Motor neuron (in vitro differentiated cells): Measurements from ENCODE around the gene SUMO3. TPM values are rescaled to one million over a fixed set of nuclear protein-coding genes. Genes with fewer than 3 reads are reported as not detected.
A peak's percentile ranks its signal among the peaks of the same experiment; 100 is the strongest.

ENCODE experiments used
- ATAC-seq, 8 experiments: fragments of 200-7000 bp; cut with Tn5 transposase; replicated peaks in 6 of 8; 2 replicates each; pipeline ENCODE4 v1.8.0; 2021; ENCODE audit warnings: mild to moderate bottlenecking in 8 of 8, moderate library complexity in 8 of 8
- H3K27ac ChIP-seq, 2 donors: fragments of 250-450 bp; sonication (Bioruptor Pico); 2 replicates each; pipeline ENCODE4 v1.9.0; 2021; ENCODE audit warnings: antibody characterized with exemption in 2 of 2, mild to moderate bottlenecking in 2 of 2, moderate library complexity in 1 of 2
- H3K4me1 ChIP-seq, 2 donors: fragments of 250-450 bp; sonication (Bioruptor Pico); replicated peaks in 1 of 2; 2 replicates each; pipeline ENCODE4 v1.6.1; 2021; ENCODE audit warnings: antibody characterized with exemption in 2 of 2, mild to moderate bottlenecking in 2 of 2, moderate library complexity in 1 of 2
- H3K4me3 ChIP-seq, 5 donors: fragments of 250-450 bp; sonication (Bioruptor Pico); 2 replicates each; pipeline ENCODE4 v1.9.0; 2021; ENCODE audit warnings: antibody characterized with exemption in 5 of 5, mild to moderate bottlenecking in 5 of 5, moderate library complexity in 4 of 5
- WGBS, 10 experiments: fragments of 450-650 bp; shearing (Covaris generic); methylation state at CpG; one replicate each; pipeline ENCODE4 v1.0.0; 2022; 5-methylcytosine and 5-hydroxymethylcytosine counted together
- in situ Hi-C, 9 experiments: fragments of 400-800 bp; cut with MboI; loops; one replicate each; pipeline ENCODE4 v1.15.0; 2021; ENCODE audit warnings: low sequenced_read_pairs in 9 of 9, low pct_unique_long_range_greater_than_20kb in 2 of 9; ENCODE audit not compliant: unreplicated experiment in 9 of 9
- total RNA-seq, 8 experiments: library from RNA; unstranded; fragments of 300-600 nt; gene quantifications; 2 replicates each; pipeline versions ENCODE4 v1.2.3 to v1.2.4, GENCODE V29; 2022

SUMO3 gene
- total RNA-seq, 8 experiments from 2014 or later, result 46.6 to 103 (median 56.9) TPM

GRCh38 chr21:44844256-44844655 is 26.4 kb upstream of the SUMO3 start:
- in situ Hi-C loops, result loop anchor here in 1 of 9 experiments (25.0 kb wide), 1 partner anchor 107 kb away; no protein-coding TSS in a partner anchor
- Histone ChIP-seq H3K27ac (no peak overlapping the region), H3K4me3 (no peak overlapping the region), H3K4me1 (peaks cover 5 to 8% of the 10 kb centered on the region in 2 donors)
- ATAC-seq, result no peak
- WGBS, 10 experiments, result 33 to 80% (median 45%) methylated on average over 1 to 4 of the region's 16 CpGs; no CpG with 5 or more reads in 6 of the 10 experiments

GRCh38 chr21:44842721-44843445 is 25.0 kb upstream of the SUMO3 start:
- WGBS, 10 experiments, result 70 to 90% (median 80%) methylated on average over 2 to 7 of the region's 23 CpGs; no CpG with 5 or more reads in 6 of the 10 experiments
- no peak for ATAC-seq
- Histone ChIP-seq H3K27ac (no peak overlapping the region), H3K4me1 (peaks cover 5 to 8% of the 10 kb centered on the region in 2 donors), H3K4me3 (no peak overlapping the region)
- in situ Hi-C loops, result loop anchor here in 1 of 9 experiments (25.0 kb wide), 1 partner anchor 106 kb away; no protein-coding TSS in a partner anchor

GRCh38 chr21:44842087-44842486 is 24.2 kb upstream of the SUMO3 start:
- H3K27ac ChIP-seq, result no peak overlapping the region
- peaks cover 5 to 8% of the 10 kb centered on the region in 2 donors for H3K4me1 ChIP-seq
- H3K4me3 ChIP-seq, result no peak overlapping the region
- in situ Hi-C loops, result loop anchor here in 1 of 9 experiments (25.0 kb wide), 1 partner anchor 105 kb away; no protein-coding TSS in a partner anchor
- ATAC-seq, result no peak
- 52 to 100% (median 80%) methylated on average over 2 to 9 of the region's 10 CpGs; no CpG with 5 or more reads in 4 of the 10 experiments for WGBS, 10 experiments

- Histone ChIP-seq H3K4me3 (no peak overlapping the region), H3K27ac (no peak overlapping the region), H3K4me1 (peaks cover 5 to 7% of the 10 kb centered on the region in 2 donors)
- WGBS, 10 experiments, result 40 to 100% (median 70%) methylated on average over 1 to 4 of the region's 11 CpGs; no CpG with 5 or more reads in 7 of the 10 experiments
- in situ Hi-C loops, result loop anchor here in 1 of 9 experiments (25.0 kb wide), 1 partner anchor 103 kb away; no protein-coding TSS in a partner anchor
- ATAC-seq, result no peak
Observed at GRCh38 chr21:44840771-44841170, 22.9 kb upstream of the SUMO3 start.

GRCh38 chr21:44838951-44839350 is 21.1 kb upstream of the SUMO3 start:
- in situ Hi-C loops, result loop anchor here in 1 of 9 experiments (25.0 kb wide), 1 partner anchor 102 kb away; no protein-coding TSS in a partner anchor
- peak in 1 of 8 experiments; percentile 11 for ATAC-seq
- Histone ChIP-seq H3K4me3 (no peak overlapping the region), H3K4me1 (peaks cover 4 to 5% of the 10 kb centered on the region in 2 donors), H3K27ac (no peak overlapping the region)
- WGBS, 10 experiments, result 53 to 100% (median 91%) methylated on average over 2 to 7 of the region's 9 CpGs; no CpG with 5 or more reads in 5 of the 10 experiments

GRCh38 chr21:44838039-44838895 is 20.4 kb upstream of the SUMO3 start:
- in situ Hi-C loops, result loop anchor here in 1 of 9 experiments (25.0 kb wide), 1 partner anchor 101 kb away; no protein-coding TSS in a partner anchor
- 88% methylated on average over 6 of the region's 30 CpGs; no CpG with 5 or more reads in 9 of the 10 experiments for WGBS, 10 experiments
- H3K4me1 ChIP-seq, result peaks cover 4 to 5% of the 10 kb centered on the region in 2 donors
- ATAC-seq, result peak in 4 of 8 experiments; percentile 12 to 55 (median 36)
- H3K4me3 ChIP-seq, result no peak overlapping the region
- H3K27ac ChIP-seq, result no peak overlapping the region

GRCh38 chr21:44837537-44837936 is 19.7 kb upstream of the SUMO3 start:
- Histone ChIP-seq H3K4me3 (no peak overlapping the region), H3K4me1 (peaks cover 4 to 5% of the 10 kb centered on the region in 2 donors), H3K27ac (no peak overlapping the region)
- peak in 4 of 8 experiments; percentile 5 to 7 (median 6) for ATAC-seq
- in situ Hi-C loops, result loop anchor here in 1 of 9 experiments (25.0 kb wide), 1 partner anchor 100 kb away; no protein-coding TSS in a partner anchor
- 90% methylated on average over 4 of the region's 13 CpGs; no CpG with 5 or more reads in 9 of the 10 experiments for WGBS, 10 experiments

- H3K4me1 ChIP-seq, result peaks cover 4 to 5% of the 10 kb centered on the region in 2 donors
- WGBS, 10 experiments, result 20 to 92% (median 28%) methylated on average over 1 to 12 of the region's 37 CpGs; no CpG with 5 or more reads in 5 of the 10 experiments
- peak overlapping the region in 1 of 2 donors; percentile 39 for H3K27ac ChIP-seq
- in situ Hi-C loops, result loop anchor here in 1 of 9 experiments (25.0 kb wide), 1 partner anchor 100 kb away; no protein-coding TSS in a partner anchor
- ATAC-seq, result peak; percentile 52 to 91 (median 84)
- H3K4me3 ChIP-seq, result no peak overlapping the region
Observed at GRCh38 chr21:44836666-44837471, 19.0 kb upstream of the SUMO3 start.

GRCh38 chr21:44836349-44836665 is 18.4 kb upstream of the SUMO3 start:
- in situ Hi-C loops, result loop anchor here in 1 of 9 experiments (25.0 kb wide), 1 partner anchor 99 kb away; no protein-coding TSS in a partner anchor
- no peak overlapping the region for H3K4me3 ChIP-seq
- 60% methylated on average over 1 of the region's 3 CpGs; no CpG with 5 or more reads in 9 of the 10 experiments for WGBS, 10 experiments
- peak overlapping the region in 1 of 2 donors; percentile 39 for H3K27ac ChIP-seq
- H3K4me1 ChIP-seq, result peaks cover 4 to 5% of the 10 kb centered on the region in 2 donors
- ATAC-seq, result no peak

GRCh38 chr21:44835647-44835973 is 17.7 kb upstream of the SUMO3 start:
- 80 to 100% (median 100%) methylated on average over 1 of the region's 8 CpGs; no CpG with 5 or more reads in 7 of the 10 experiments for WGBS, 10 experiments
- in situ Hi-C loops, result loop anchor here in 1 of 9 experiments (25.0 kb wide), 1 partner anchor 98 kb away; no protein-coding TSS in a partner anchor
- no peak overlapping the region for H3K4me3 ChIP-seq
- ATAC-seq, result no peak
- H3K4me1 ChIP-seq, result peaks cover 4 to 5% of the 10 kb centered on the region in 2 donors
- H3K27ac ChIP-seq, result no peak overlapping the region

- Histone ChIP-seq H3K4me1 (peaks cover 4 to 5% of the 10 kb centered on the region in 2 donors), H3K4me3 (no peak overlapping the region), H3K27ac (no peak overlapping the region)
- in situ Hi-C loops, result loop anchor here in 1 of 9 experiments (25.0 kb wide), 1 partner anchor 98 kb away; no protein-coding TSS in a partner anchor
- ATAC-seq, result no peak
- 50 to 88% (median 72%) methylated on average over 2 to 5 of the region's 29 CpGs; no CpG with 5 or more reads in 6 of the 10 experiments for WGBS, 10 experiments
Observed at GRCh38 chr21:44834951-44835646, 17.2 kb upstream of the SUMO3 start.
